ENCODE results near the gene ITGB2. TPM values are rescaled to one million over a fixed set of nuclear protein-coding genes. Genes with fewer than 3 reads are reported as not detected.

ITGB2 gene
- total and polyA plus RNA-seq, 2 donors (not counting 1 experiment from before 2014, with no cell fraction given): 0.05 TPM; not detected in 1

- Histone ChIP-seq H3K4me1 (ENCODE audit: control insufficient read depth, extremely low read depth, insufficient read depth, low read length) (no peaks in the 10 kb centered on the region), H3K9me3 (ENCODE audit: control insufficient read depth, insufficient read depth, low read depth, low read length) (no peaks in the 10 kb centered on the region), H3K27me3 (ENCODE audit: control insufficient read depth, insufficient read depth, low read length) (peaks cover 27% of the 10 kb centered on the region), H3K27ac (ENCODE audit: insufficient read depth, low read length) (no peak overlapping the region), H3K4me2 (ENCODE audit: extremely low read depth, insufficient read depth, low read length) (no peak overlapping the region), H3K4me3 (replicated peaks in 1 of 4; ENCODE audit: control extremely low read depth in 1 of 4, insufficient read depth in 1 of 4, low read depth in 3 of 4, low read length in 4 of 4) (no peak overlapping the region), H2AFZ (ENCODE audit: low read length) (no peak overlapping the region), H3K9ac (ENCODE audit: insufficient read depth, low read length) (no peak overlapping the region), H3K36me3 (ENCODE audit: control insufficient read depth, insufficient read depth, low read length) (no peaks in the 10 kb centered on the region), H4K20me1 (ENCODE audit: control insufficient read depth, extremely low read depth, insufficient read depth, low read length) (no peaks in the 10 kb centered on the region), H3K79me2 (ENCODE audit: control insufficient read depth, insufficient read depth, low read length) (no peaks in the 10 kb centered on the region)
- no peak for TF ChIP-seq CTCF (conservative IDR thresholded peaks at IDR 0.05 in 1 of 2, IDR thresholded peaks at IDR 0.05 in 1 of 2; ENCODE audit: low read depth in 1 of 2, low read length in 2 of 2)
- no peak for TF ChIP-seq EZH2 (IDR thresholded peaks at IDR 0.05; ENCODE audit: low read length, missing control alignments)
- DNase-seq (ENCODE audit: low read depth in 2 of 2): no peak
Observed at GRCh38 chr21:44911384-44912157, 9.1 kb downstream of the ITGB2 start.

GRCh38 chr21:44911068-44911383 is 9.7 kb downstream of the ITGB2 start:
- H4K20me1 ChIP-seq (ENCODE audit: control insufficient read depth, extremely low read depth, insufficient read depth, low read length): no peaks in the 10 kb centered on the region
- H3K27me3 ChIP-seq (ENCODE audit: control insufficient read depth, insufficient read depth, low read length): peaks cover 27% of the 10 kb centered on the region
- H3K4me1 ChIP-seq (ENCODE audit: control insufficient read depth, extremely low read depth, insufficient read depth, low read length): no peaks in the 10 kb centered on the region
- H3K79me2 ChIP-seq (ENCODE audit: control insufficient read depth, insufficient read depth, low read length): no peaks in the 10 kb centered on the region
- H3K9me3 ChIP-seq (ENCODE audit: control insufficient read depth, insufficient read depth, low read depth, low read length): no peaks in the 10 kb centered on the region
- H3K4me2 ChIP-seq (ENCODE audit: extremely low read depth, insufficient read depth, low read length): no peak overlapping the region
- H3K27ac ChIP-seq (ENCODE audit: insufficient read depth, low read length): no peak overlapping the region
- H2AFZ ChIP-seq (ENCODE audit: low read length): no peak overlapping the region
- no peak for DNase-seq (ENCODE audit: low read depth in 2 of 2)
- no peak for TF ChIP-seq EZH2 (IDR thresholded peaks at IDR 0.05; ENCODE audit: low read length, missing control alignments)
- no peak for TF ChIP-seq CTCF (conservative IDR thresholded peaks at IDR 0.05 in 1 of 2, IDR thresholded peaks at IDR 0.05 in 1 of 2; ENCODE audit: low read depth in 1 of 2, low read length in 2 of 2)
- no peak overlapping the region for H3K4me3 ChIP-seq (replicated peaks in 1 of 4; ENCODE audit: control extremely low read depth in 1 of 4, insufficient read depth in 1 of 4, low read depth in 3 of 4, low read length in 4 of 4)
- no peak overlapping the region for H3K9ac ChIP-seq (ENCODE audit: insufficient read depth, low read length)
- H3K36me3 ChIP-seq (ENCODE audit: control insufficient read depth, insufficient read depth, low read length): no peaks in the 10 kb centered on the region

GRCh38 chr21:44910229-44911067 is 10.3 kb downstream of the ITGB2 start:
- no peak for DNase-seq (ENCODE audit: low read depth in 2 of 2)
- no peaks in the 10 kb centered on the region for H3K4me1 ChIP-seq (ENCODE audit: control insufficient read depth, extremely low read depth, insufficient read depth, low read length)

More at GRCh38 chr21:44910229-44911067, 10.3 kb downstream of the ITGB2 start:
- no peak overlapping the region for H3K4me2 ChIP-seq (ENCODE audit: extremely low read depth, insufficient read depth, low read length)
- H3K4me3 ChIP-seq (replicated peaks in 1 of 4; ENCODE audit: control extremely low read depth in 1 of 4, insufficient read depth in 1 of 4, low read depth in 3 of 4, low read length in 4 of 4): no peak overlapping the region
- no peak overlapping the region for H3K9ac ChIP-seq (ENCODE audit: insufficient read depth, low read length)
- H2AFZ ChIP-seq (ENCODE audit: low read length): no peak overlapping the region
- no peak overlapping the region for H3K27ac ChIP-seq (ENCODE audit: insufficient read depth, low read length)
- H3K36me3 ChIP-seq (ENCODE audit: control insufficient read depth, insufficient read depth, low read length): no peaks in the 10 kb centered on the region
- no peak for TF ChIP-seq EZH2 (IDR thresholded peaks at IDR 0.05; ENCODE audit: low read length, missing control alignments)
- TF ChIP-seq CTCF (conservative IDR thresholded peaks at IDR 0.05 in 1 of 2, IDR thresholded peaks at IDR 0.05 in 1 of 2; ENCODE audit: low read depth in 1 of 2, low read length in 2 of 2): no peak
- H4K20me1 ChIP-seq (ENCODE audit: control insufficient read depth, extremely low read depth, insufficient read depth, low read length): no peaks in the 10 kb centered on the region
- H3K79me2 ChIP-seq (ENCODE audit: control insufficient read depth, insufficient read depth, low read length): no peaks in the 10 kb centered on the region
- H3K9me3 ChIP-seq (ENCODE audit: control insufficient read depth, insufficient read depth, low read depth, low read length): no peaks in the 10 kb centered on the region
- H3K27me3 ChIP-seq (ENCODE audit: control insufficient read depth, insufficient read depth, low read length): peaks cover 27% of the 10 kb centered on the region

Measured in fibroblast of lung (primary cell).